H9 (cell line): ENCODE measurements around the gene ASTN2. TPM values are rescaled to one million over a fixed set of nuclear protein-coding genes. Genes with fewer than 3 reads are reported as not detected.

Experiments
- DNase-seq: peaks from one replicate; pipeline ENCODE4 v3.0.0-alpha.2; 2017
- H2AFZ ChIP-seq: one replicate; pipeline ENCODE4 v1.6.1; 2013; ENCODE audit warnings: mild to moderate bottlenecking, low read length, control low read depth, moderate library complexity
- H2AK5ac ChIP-seq: 2 replicates; pipeline ENCODE4 v1.6.1; 2013; ENCODE audit warnings: low read length, control low read depth, mixed read lengths; ENCODE audit not compliant: insufficient read length
- H2BK120ac ChIP-seq: one replicate; pipeline ENCODE4 v1.6.1; 2013; ENCODE audit warnings: low read depth, mild to moderate bottlenecking, low read length, control low read depth, inconsistent platforms; ENCODE audit not compliant: poor library complexity, severe bottlenecking
- H2BK12ac ChIP-seq: 2 replicates; pipeline ENCODE4 v1.6.1; 2013; ENCODE audit warnings: low read length, control low read depth, mixed read lengths, low read depth; ENCODE audit not compliant: insufficient read length
- H2BK15ac ChIP-seq: 2 replicates; pipeline ENCODE4 v1.6.1; 2013; ENCODE audit warnings: low read depth, low read length, control low read depth
- H2BK20ac ChIP-seq: one replicate; pipeline ENCODE4 v1.6.1; 2013; ENCODE audit warnings: low read depth, mild to moderate bottlenecking, low read length, control low read depth, inconsistent platforms; ENCODE audit not compliant: poor library complexity, severe bottlenecking
- H2BK5ac ChIP-seq: 2 replicates; pipeline ENCODE4 v1.6.1; 2013; ENCODE audit warnings: low read length, control low read depth, mixed read lengths; ENCODE audit not compliant: insufficient read length
- H3K14ac ChIP-seq: 2 replicates; pipeline ENCODE4 v1.6.1; 2013; ENCODE audit warnings: low read length, control low read depth; ENCODE audit not compliant: insufficient read depth
- H3K18ac ChIP-seq: 2 replicates; pipeline ENCODE4 v1.6.1; 2013; ENCODE audit warnings: low read depth, mild to moderate bottlenecking, mixed read lengths, low read length, control low read depth; ENCODE audit not compliant: insufficient read length
- H3K23ac ChIP-seq: 2 replicates; pipeline ENCODE4 v1.6.1; 2013; ENCODE audit warnings: low read length, control low read depth, mixed read lengths, low read depth; ENCODE audit not compliant: insufficient read length
- H3K23me2 ChIP-seq: 2 replicates; pipeline ENCODE4 v1.6.1; 2013; ENCODE audit warnings: low read depth, mild to moderate bottlenecking, mixed read lengths, low read length, control low read depth; ENCODE audit not compliant: insufficient read length, poor library complexity, severe bottlenecking
- H3K27ac ChIP-seq: 2 replicates; pipeline ENCODE4 v1.5.1; 2013; ENCODE audit warnings: low read length, control low read depth, mixed read lengths, low read depth; ENCODE audit not compliant: insufficient read length
- H3K27me3 ChIP-seq: 2 replicates; pipeline ENCODE4 v1.6.1; 2013; ENCODE audit warnings: low read length, control low read depth, inconsistent platforms; ENCODE audit not compliant: insufficient read depth
- H3K4ac ChIP-seq: 2 replicates; pipeline ENCODE4 v1.6.1; 2013; ENCODE audit warnings: low read depth, mild to moderate bottlenecking, control low read depth, inconsistent platforms, low read length, moderate library complexity
- H3K4me1 ChIP-seq: 2 replicates; pipeline ENCODE4 v1.6.1; 2013; ENCODE audit warnings: low read length, control low read depth, inconsistent platforms; ENCODE audit not compliant: insufficient read depth
- H3K4me2 ChIP-seq: 2 replicates; pipeline ENCODE4 v1.6.1; 2013; ENCODE audit warnings: low read length, control low read depth, mixed read lengths; ENCODE audit not compliant: insufficient read length, insufficient read depth
- H3K56ac ChIP-seq: 2 replicates; pipeline ENCODE4 v1.6.1; 2013; ENCODE audit warnings: low read depth, mild to moderate bottlenecking, mixed read lengths, low read length, control low read depth; ENCODE audit not compliant: insufficient read length
- H3K79me1 ChIP-seq: 2 replicates; pipeline ENCODE4 v1.6.1; 2013; ENCODE audit warnings: low read depth, mild to moderate bottlenecking, moderate library complexity, low read length, control low read depth, inconsistent platforms; ENCODE audit not compliant: insufficient read depth, poor library complexity, severe bottlenecking
- H3K79me2 ChIP-seq: 2 replicates; pipeline ENCODE4 v1.6.1; 2013; ENCODE audit warnings: low read length, control low read depth, inconsistent platforms; ENCODE audit not compliant: insufficient read depth
- H3K9ac ChIP-seq: 2 replicates; pipeline ENCODE4 v1.6.1; 2013; ENCODE audit warnings: low read length, control low read depth, mixed read lengths; ENCODE audit not compliant: insufficient read length; ENCODE audit errors: extremely low read depth
- H3K9me3 ChIP-seq: one replicate; pipeline ENCODE4 v1.6.1; 2013; ENCODE audit warnings: low read depth, low read length, inconsistent platforms; ENCODE audit not compliant: control insufficient read depth
- H3T11ph ChIP-seq: one replicate; pipeline ENCODE4 v1.6.1; 2013; ENCODE audit warnings: mild to moderate bottlenecking, low read length, control low read depth, inconsistent platforms
- H4K20me1 ChIP-seq: one replicate; pipeline ENCODE4 v1.6.1; 2013; ENCODE audit not compliant: control insufficient read depth, insufficient read length, insufficient read depth
- H4K5ac ChIP-seq: 2 replicates; pipeline ENCODE4 v1.6.1; 2013; ENCODE audit warnings: low read depth, mild to moderate bottlenecking, mixed read lengths, low read length, control low read depth; ENCODE audit not compliant: insufficient read length
- H4K8ac ChIP-seq: replicated peaks from 2 replicates; pipeline ENCODE4 v1.6.1; 2013; ENCODE audit warnings: low read length, control low read depth, mixed read lengths, low read depth; ENCODE audit not compliant: insufficient read length
- H4K91ac ChIP-seq: 2 replicates; pipeline ENCODE4 v1.6.1; 2013; ENCODE audit warnings: low read depth, mild to moderate bottlenecking, moderate library complexity, mixed read lengths, low read length, control low read depth; ENCODE audit not compliant: insufficient read length
- H3K27ac Mint-ChIP-seq, 3 experiments: 2 replicates in 2 of 3; 3 replicates in 1 of 3; pipeline ENCODE4 v1.8.0; 2020 to 2021; ENCODE audit warnings: mixed read lengths in 3 of 3, mild to moderate bottlenecking in 1 of 3, moderate library complexity in 1 of 3
- H3K27me3 Mint-ChIP-seq: 2 replicates; pipeline ENCODE4 v1.8.0; 2021; ENCODE audit warnings: low read depth, mild to moderate bottlenecking, moderate library complexity, mixed read lengths
- H3K36me3 Mint-ChIP-seq, 3 experiments: 2 replicates in 2 of 3; 3 replicates in 1 of 3; pipeline ENCODE4 v1.8.0; 2020 to 2021; ENCODE audit warnings: low read depth in 3 of 3, mixed read lengths in 3 of 3; ENCODE audit not compliant: insufficient read depth in 1 of 3
- H3K4me1 Mint-ChIP-seq, 2 experiments: 2 replicates each; pipeline ENCODE4 v1.8.0; 2020; ENCODE audit warnings: mixed read lengths in 2 of 2
- H3K4me3 Mint-ChIP-seq, 2 experiments: 2 replicates in 1 of 2; 3 replicates in 1 of 2; pipeline ENCODE4 v1.8.0; 2020 to 2021; ENCODE audit warnings: mild to moderate bottlenecking in 2 of 2, mixed read lengths in 2 of 2, moderate library complexity in 1 of 2
- H3K9me3 Mint-ChIP-seq, 2 experiments: 2 replicates in 1 of 2; 3 replicates in 1 of 2; pipeline ENCODE4 v1.8.0; 2020; ENCODE audit warnings: mild to moderate bottlenecking in 2 of 2, mixed read lengths in 2 of 2, moderate library complexity in 1 of 2
- CTCF ChIP-seq: fragments of 200-600 bp; sonication (generic); conservative IDR thresholded peaks from 3 replicates; pipeline ENCODE4 v1.8.0; 2021; ENCODE audit warnings: antibody characterized with exemption, mild to moderate bottlenecking
- WGBS: extraction: QIAGEN DNeasy Blood & Tissue Kit; methylation state at CpG from one replicate; pipeline ENCODE4 v1.1.7; 2013; ENCODE audit warnings: missing lambda C conversion rate, low lambda C conversion rate, mixed read lengths; ENCODE audit not compliant: insufficient read length; ENCODE audit errors: extremely low coverage; 5-methylcytosine and 5-hydroxymethylcytosine counted together
- total RNA-seq: library from RNA; stranded (reverse); gene quantifications from 2 replicates; pipeline ENCODE4 v1.2.1, GENCODE V29; 2021

ASTN2 gene
- total RNA-seq, 1 experiment from 2014 or later, result 9.7 TPM

- no peaks in the 10 kb centered on the region for H3K4me1 ChIP-seq
- H3K9ac ChIP-seq, result no peak overlapping the region
- no peaks in the 10 kb centered on the region for H3K27me3 ChIP-seq
- H4K20me1 ChIP-seq, result no peaks in the 10 kb centered on the region
- Mint-ChIP-seq H3K27ac (no peak overlapping the region), H3K36me3 (no peaks in the 10 kb centered on the region), H3K4me3 (no peak overlapping the region), H3K27me3 (no peaks in the 10 kb centered on the region), H3K4me1 (peaks cover 18 to 19% of the 10 kb centered on the region in 2 experiments), H3K9me3 (no peaks in the 10 kb centered on the region)
- no peak overlapping the region for H3K4ac ChIP-seq
- H2AK5ac ChIP-seq, result no peak overlapping the region
- no peaks in the 10 kb centered on the region for H3K23me2 ChIP-seq
- no peak overlapping the region for H2BK12ac ChIP-seq
- H3K9me3 ChIP-seq, result no peaks in the 10 kb centered on the region
- DNase-seq, result no peak
- H2AFZ ChIP-seq, result no peak overlapping the region
- no peak overlapping the region for H3K56ac ChIP-seq
- no peak overlapping the region for H2BK120ac ChIP-seq
- no peak overlapping the region for H2BK15ac ChIP-seq
- no peak overlapping the region for H4K8ac ChIP-seq
- no peak overlapping the region for H3K23ac ChIP-seq
- no peak overlapping the region for H2BK20ac ChIP-seq
- no CpG with 5 or more reads among the region's 3 CpGs for WGBS
- no peaks in the 10 kb centered on the region for H3K79me1 ChIP-seq
- no peak overlapping the region for H3T11ph ChIP-seq
- no peak overlapping the region for H4K91ac ChIP-seq
- H3K18ac ChIP-seq, result no peak overlapping the region
- no peak for TF ChIP-seq CTCF
- no peak overlapping the region for H3K27ac ChIP-seq
- no peaks in the 10 kb centered on the region for H3K79me2 ChIP-seq
- no peak overlapping the region for H4K5ac ChIP-seq
- no peak overlapping the region for H3K4me2 ChIP-seq
- no peak overlapping the region for H2BK5ac ChIP-seq
- H3K14ac ChIP-seq, result no peak overlapping the region
Observed at GRCh38 chr9:117098331-117098730, 316.5 kb downstream of the ASTN2 start.
